HG02571 (cell line): ENCODE results near the gene GCDH.
"Not testable (repeated sequence)": the region's sequence is repeated elsewhere in the genome, so short reads cannot be mapped to it uniquely, and the experiment has no call there.

Experiments
- ATAC-seq: cut with Tn5 transposase; IDR thresholded peaks from one replicate; pipeline ENCODE4 v1.9.1; 2021; ENCODE audit warnings: mild to moderate bottlenecking, moderate library complexity; ENCODE audit not compliant: unreplicated experiment

Gene GCDH

DNA sequence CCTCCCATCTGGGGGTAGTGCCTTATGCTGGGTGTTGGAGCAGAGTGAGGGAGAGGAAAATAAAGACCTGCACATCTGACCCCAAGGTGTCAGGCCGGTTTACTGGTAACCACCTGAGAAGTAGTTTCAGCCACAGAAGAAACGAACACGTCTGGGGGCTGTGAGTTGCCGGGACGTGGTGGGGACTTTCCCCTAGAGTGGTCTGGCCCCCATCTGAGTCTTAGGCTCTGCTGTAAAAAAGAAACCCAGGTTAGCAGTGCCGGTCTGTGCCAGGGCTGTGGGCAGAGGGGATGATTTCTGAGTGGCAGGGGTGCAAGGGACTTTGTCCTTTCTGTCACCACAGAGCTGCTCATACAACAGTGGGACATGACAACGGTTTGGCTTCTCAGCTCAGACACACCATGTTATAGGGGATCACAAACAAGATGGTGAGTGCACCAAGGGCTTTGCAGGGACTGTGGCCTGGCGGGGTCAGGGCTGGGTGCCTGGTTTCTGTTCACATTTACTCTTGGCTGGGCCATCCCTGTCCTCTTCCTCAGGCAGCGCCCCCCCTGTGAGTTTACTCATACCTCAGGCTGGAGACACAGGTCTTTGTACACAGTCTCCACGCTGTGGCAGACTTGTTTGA is 9.0 kb downstream of the GCDH start:
- peak; percentile 76 for ATAC-seq

DNA sequence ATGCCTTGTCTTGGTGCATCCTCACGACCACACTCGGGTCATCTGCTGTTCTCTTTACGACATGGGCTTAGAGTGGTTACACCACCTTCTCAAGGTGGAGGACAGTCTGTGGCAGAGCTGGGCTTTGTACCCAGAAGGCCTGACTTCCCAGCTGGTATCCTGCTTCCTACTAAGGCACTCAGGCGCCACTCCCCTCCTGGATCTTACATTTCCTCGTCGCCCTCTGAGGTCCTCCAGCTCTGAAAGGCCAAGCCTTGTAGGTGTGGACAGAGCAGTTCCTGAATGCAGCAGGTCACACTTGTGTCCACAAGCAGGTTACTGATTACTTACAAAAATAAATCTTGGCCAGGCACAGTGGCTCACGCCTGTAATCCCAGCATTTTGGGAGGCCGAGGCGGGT is 16.2 kb downstream of the GCDH start:
- no peak for ATAC-seq

DNA sequence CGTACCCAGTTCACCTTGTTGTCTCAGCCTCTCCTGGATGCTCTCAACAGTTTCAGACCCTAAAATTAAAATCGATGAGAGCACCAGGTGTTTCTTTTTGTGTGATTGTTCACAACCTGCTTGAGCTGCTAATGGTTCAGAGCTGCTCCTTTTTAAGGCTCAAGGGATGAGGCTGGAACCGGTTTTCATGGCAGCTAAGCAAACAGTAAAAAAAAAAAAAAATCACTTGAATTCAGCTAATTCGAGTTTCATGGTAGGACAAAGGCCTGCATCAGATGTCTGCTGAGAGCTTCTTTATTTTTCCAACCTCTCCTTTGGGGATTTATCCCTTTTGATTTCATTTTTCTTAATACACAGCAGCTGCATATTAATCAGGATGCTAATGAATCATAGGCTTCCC is 21.6 kb downstream of the GCDH start:
- no peak for ATAC-seq

DNA sequence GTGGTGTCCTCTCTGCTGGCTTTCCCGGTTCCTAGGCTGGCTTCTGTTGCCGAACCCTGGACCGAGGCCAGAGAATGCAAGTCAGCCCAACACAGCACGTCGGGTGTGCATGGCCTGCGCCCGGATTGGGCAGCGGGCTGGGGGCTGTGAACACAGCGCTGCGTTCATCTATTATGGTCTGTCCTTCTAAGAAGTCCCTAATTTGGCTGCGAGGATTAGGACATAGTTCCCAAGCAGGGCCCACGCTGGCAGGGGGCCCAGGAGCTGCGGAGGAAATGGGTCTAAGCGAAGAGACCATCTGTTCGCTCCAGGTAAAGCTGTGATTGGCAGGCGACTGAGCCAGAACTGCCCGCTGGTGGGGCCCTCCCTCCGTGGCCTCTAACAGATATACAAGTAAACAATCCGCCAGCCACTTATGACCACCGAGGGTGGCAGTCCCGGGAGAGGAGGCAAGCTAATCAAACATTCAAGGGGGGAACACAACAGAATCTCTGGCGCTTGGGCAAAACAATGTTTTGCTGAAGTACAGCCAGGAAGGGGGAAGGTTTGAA is 22.1 kb downstream of the GCDH start:
- no peak for ATAC-seq

DNA sequence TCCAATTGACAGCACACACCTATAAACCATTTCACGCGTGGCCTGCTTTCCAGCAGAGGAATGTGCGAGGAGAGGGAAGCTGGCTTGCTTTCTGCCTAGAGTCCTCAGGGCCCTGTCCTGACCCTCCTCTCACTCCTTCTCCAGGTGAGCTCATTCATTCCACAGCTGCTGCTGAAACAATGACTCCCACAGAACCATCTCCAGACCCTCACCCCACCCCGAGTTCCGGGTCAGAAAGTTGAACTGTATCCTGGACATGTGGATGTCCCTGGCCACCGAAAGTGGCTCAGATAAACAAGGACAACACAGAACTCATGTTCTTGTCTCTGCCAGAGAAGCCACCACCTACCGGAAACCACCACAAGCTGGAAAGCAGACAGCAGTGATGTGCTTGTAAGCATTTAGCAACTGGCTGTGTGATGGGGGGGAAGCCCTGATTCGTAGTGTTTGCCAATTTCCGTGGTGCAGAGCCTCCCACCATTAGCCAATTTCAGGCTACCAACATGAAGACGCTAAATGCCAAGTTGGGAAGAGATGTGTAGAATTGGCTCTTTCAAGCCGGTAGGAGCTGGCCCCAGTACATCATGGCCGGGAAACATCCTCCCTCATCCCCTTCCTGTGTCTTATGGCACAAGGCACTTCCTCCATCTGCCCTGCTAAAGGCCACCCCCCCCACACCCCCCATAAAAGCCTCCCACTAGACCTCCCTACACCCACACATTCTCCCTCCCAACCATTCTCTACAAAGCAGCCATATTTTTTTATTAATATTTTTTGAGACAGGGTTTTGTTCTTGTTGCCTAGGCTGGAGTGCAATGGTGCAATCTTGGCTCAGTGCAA is 23.1 kb downstream of the GCDH start:
- ATAC-seq, result no peak

DNA sequence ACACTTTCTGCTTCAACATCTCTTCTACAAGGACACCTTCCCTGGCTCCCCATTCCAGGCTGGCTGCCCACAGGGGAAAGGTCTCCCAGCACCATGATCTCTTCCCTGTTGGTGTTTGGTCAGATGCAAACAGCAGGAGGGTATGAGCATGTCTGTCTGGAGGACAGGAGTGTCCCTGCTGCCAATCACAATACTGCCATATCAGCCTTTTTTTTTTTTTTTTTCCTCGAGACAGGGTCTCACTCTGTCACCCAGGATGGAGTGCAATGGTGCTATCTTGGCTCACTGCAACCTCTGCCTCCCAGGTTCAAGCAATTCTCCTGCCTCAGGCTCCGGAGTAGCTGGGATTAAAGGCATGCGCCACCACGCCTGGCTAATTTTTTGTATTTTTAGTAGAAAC is 24.9 kb downstream of the GCDH start:
- not testable (repeated sequence) for ATAC-seq

DNA sequence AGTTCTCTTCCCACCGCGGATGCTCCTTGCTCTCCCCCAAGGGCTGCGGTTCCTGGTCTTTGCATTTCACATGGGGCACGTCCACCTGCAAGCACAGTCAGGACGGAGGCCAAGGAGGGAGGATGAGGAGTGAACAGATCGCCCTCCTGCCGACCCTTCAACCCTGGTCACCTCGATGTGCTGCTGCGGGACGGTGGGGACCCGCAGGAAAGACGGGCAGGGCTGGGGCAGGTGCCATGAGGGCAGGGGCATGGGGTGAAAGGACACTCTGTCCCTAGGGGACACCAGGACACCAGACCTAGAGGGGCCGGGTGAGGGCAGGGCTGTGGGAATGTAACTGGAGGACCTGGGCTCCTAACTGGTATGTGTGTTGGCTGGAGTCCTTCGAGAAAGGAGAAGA is 27.3 kb downstream of the GCDH start:
- ATAC-seq, result no peak

DNA sequence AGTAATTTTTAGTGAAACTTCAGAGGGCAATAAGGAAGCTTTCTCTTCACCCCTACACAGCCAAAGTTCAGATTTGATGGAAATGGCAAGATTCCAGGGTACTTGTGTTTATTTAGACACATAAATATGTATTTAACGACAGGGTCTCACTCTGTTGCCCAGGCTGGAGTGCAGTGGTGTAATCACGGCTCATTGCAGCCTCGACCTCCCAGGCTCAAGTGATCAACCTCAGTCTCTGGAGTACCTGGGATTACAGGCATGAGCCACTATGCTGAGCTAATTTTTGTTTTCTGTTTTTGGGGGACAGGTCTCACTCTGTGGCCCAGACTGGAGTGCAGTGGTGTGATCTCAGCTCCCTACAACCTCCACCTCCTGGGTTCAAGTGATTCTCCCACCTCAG is 30.1 kb downstream of the GCDH start:
- no peak for ATAC-seq

DNA sequence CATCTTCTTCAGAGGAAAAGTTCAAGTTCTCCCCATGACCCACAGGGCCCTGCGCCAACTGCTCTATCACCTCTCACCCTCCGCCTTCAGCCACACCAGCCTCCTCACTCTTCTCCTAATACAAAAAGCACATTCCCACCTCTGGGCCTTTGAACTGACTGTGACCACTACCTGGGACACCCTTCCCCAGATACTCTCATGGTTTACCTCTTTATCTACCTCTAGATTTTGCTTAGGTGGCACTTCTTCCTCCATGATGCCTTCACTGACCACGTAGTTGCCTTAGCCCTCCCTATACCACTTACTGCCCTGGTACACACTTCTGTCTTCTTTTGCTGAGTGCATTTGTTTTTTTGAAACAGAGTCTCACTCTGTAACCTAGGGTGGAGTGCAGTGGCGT is 32.0 kb downstream of the GCDH start:
- ATAC-seq, result no peak

DNA sequence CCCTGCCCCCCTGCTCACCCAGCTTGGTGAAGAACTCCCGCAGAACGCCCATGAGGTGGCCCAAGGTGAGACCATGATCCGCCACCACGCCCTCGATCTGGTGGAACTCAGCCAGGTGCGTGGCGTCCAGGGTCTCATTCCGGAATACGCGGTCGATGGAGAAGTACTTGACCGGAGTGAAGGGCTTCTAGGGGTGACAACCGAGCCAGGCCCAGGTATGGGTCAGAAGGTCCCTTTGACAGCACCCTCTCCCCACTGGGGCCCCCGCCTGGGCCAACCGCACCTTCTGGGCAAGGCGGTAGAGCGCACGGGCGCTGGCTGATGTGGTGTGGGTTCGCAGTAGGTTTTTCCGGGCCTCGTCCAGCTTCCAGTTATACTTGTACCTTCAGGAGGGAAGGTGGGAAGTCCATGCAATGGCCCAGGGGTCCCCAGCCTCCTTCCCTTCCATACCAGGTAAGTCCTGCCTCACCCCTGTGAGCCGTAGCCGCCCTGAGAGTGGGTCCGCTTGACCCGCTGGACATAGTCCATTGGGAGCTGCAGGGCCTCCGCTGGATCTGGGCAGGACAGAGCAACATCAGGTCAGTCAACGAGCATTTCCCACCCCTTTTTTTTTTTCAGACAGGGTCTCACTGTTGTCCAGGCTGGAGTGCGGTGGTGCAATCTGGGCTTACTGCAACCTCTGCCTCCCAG is 33.8 kb downstream of the GCDH start:
- ATAC-seq, result no peak

DNA sequence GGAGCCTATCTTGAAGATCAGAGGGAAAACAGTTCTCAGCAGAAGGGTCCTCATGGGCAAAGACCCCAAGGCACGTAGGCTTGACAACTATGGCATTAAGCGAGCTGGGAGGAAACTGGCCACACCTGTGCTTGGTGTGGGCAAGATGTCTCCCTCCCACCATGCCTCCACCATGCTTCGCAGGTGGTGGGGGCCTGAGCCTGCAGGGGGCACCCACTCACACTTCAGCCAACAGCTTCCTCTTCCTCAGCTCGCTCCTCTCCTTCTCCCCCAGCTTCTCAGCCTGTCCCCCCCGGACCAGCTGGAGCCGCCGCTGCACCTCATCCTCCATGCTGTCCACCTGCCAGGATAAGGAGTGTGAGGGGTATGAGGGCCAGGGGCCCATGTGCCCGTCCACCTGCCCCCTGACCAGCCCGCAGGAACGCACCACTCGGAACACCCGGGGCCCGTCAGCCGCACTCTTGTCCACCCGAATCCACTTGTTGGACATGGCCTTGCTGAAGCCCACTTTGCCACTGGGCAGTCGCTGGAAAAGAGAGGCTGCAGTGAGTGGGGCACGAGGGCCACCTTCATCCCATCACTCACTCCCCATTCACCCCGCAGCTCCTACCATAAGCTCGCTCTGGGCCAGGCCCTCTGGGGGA is 39.2 kb downstream of the GCDH start:
- ATAC-seq, result no peak

DNA sequence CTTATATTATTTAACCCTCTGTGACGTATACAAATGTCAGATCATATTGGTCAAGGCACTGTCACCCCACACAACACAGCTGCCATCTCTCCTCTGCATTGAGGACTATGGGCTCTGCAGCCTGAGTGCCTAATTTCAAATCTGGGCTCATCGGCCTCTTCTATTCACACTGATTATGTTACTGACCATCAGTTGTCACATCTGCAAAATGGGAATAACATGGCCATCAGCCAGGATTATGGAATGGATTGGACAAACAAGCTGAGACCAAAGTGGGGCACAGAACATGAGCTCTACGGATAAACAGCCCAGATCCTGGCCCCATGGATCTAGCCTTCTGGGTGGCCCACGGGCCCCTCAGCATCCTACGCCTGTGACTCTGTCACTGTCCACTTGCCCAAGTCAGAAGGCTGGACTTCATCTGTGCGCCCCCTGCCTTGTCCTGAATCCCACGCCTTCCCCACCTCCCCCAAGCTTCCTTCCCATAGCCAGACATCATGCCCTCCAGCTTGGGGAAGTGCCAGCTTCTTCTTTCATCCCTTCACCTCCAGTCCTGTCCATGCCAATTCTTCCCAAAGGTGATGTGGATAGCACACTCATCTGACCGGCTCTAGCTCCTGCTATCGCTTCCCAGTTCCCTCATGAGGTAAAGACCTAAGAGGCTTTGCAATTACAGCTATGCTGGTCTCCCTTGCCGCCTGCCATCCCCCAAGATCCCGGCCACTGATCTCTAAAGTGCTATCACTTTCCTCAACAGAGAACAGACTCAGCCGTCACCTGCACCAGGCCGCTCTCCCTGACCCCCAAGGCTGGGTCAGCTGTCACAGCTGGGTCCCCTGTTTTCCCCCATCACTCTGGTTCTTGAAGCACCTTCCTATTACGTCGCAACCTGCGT is 41.7 kb downstream of the GCDH start:
- ATAC-seq, result no peak

DNA sequence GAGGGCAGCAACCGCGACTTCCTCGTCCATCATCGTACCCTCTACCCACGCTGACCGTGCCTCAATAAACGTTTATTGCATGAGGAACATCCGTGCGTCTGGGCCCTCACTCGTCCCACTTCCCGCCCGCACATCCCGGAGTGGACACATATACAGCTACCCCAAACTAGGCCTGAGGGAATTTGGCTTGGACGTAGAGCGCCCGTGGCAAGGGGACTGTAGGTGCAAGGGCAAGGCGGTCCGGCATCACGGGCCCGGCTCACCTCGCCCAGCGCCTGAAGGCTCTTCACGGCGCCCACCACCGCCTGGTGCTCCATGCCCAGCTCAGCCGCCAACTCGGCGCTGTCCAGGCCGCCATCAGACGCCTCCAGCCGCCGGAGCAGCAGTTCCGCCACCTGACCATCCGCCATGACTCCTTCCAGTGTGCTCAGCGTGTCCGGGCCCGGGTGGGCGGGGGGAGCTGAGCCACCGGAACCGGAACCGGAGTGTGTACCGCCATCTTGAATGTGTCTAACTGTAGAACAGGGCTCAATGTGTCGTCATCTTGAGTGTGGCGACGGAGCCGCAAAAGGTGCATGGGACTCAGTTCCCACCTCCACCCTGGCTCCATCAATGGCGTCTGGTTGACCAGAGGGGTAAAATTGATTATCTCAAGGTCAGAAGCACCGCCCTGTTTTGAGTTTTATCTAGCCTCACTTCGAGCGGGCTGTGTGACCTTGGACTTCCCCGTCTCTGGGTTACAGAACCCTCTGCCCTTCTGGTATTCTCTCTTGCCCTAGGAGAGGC is 42.5 kb downstream of the GCDH start, which contains the start of gene FARSA:
FARSA (minus strand) TSS at position 425 of the 786 bp plus-strand sequence; CDS start at position 410, 15 bp downstream.
- ATAC-seq, result no peak

DNA sequence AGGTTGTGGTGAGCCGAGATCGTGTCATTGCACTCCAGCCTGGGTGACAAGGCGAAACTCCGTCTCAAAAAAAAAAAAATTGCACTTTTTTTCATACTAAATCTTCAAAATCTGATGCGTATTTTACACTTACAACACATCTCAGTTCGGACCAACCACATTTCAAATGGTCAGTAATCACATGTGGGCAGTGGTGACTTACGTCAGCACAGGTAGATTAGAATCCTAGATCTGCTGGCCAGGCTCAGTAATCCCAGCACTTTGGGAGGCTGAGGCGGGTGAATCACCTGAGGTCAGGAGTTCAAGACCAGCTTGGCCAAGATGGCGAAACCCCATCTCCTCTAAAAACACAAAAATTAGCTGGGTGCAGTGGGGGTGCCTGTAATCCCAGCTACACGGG is 44.1 kb downstream of the GCDH start:
- no peak for ATAC-seq

DNA sequence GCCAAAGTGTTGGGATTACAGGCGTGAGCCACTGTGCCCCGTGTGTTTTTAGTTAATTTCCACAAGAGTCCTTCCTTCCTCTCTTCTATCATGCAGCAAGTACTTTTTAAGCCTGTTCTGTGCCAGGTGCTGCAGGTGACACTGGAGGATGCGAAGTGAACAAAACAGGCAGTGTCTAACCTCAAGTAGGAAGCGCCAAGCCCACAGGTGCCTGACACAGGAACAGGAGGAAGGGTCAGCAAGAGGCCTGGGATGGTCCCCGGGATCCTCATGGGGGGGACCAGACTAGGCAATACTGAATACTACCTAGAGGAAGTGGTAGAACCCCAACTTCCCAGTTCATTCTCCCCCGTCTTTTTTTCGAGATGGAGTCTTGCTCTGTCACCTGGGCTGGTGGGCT is 45.6 kb downstream of the GCDH start:
- ATAC-seq, result no peak

DNA sequence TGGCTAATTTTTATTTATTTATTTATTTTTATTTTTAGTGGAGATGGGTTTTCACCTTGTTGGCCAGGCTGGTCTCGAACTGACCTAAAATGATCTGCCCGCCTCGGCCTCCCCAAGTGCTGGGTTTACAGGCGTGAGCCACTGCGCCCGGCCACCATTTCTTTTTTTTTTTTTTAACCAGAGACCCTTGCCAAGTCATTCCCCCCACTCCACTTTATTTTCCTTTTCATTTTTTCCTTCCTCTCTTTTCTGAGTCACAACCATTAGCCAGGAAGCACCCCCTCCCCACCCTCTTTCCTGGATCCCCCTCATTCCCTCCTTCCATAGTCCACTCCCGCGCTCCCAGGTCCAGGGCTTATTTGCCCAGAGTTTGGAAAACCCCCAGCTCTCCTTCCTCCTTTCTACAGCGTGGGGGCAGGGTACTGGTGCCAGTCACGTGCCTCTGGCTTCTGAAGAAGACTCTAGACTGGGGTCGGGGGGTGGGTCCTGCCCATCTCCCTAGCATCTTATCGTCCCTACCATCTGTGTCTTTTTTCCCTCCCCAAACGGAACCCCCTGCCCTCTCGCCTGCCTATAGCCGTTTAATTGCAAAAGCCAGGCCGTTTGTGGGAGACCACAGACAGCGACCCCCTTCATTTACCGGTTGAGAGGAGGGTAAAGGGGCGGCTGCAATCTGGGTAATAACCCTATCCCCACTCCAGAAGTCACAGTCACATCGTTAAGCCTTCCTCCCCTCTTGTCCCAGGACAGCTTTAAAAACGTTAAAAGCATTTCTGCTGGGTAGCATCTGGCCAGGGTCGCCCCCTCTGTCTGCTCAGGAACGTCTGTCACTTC is 46.4 kb downstream of the GCDH start:
- ATAC-seq, result no peak

DNA sequence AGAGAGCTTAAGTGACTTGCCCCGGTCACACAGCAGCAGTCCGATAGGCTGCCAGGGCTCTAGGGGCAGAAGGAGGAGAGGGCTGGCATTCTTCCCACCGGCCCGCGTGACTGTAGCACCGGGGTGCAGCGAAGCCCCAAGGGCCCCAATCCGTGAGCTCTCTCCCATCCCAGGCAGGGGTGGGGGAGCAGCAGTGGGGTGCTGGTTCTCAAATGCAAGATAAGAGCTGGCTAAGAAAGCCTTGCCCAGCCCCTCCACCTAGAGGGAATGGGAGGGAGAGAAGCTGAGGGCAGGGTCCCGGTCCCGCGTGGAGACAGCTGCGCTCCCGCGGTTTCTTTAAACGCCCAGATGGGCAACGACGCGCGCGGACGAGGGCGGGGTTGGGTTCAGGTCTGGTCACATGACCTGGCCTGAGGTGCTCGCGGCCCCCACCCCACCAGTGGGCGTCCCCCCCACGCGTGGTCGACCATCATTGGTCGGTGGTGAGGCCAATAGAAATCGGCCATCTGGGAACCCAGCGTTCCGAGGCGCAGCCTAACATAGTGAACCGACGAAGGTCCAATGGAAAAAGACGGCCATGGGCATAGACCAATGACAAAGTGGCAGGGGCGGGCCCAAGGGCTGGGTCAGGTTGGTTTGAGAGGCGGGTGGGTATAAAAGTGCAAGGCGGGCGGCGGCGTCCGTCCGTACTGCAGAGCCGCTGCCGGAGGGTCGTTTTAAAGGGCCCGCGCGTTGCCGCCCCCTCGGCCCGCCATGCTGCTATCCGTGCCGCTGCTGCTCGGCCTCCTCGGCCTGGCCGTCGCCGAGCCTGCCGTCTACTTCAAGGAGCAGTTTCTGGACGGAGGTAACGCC is 47.2 kb downstream of the GCDH start, which contains the start of gene CALR:
CALR (plus strand) TSS at position 683 of the 852 bp plus-strand sequence; CDS start at position 754, 71 bp downstream.
- peak; percentile 86 for ATAC-seq
